Sigmoid colon (tissue), 7 donors: ENCODE measurements around the gene CDC34. TPM values are rescaled to one million over a fixed set of nuclear protein-coding genes. Genes with fewer than 3 reads are reported as not detected.
A peak's percentile ranks its signal among the peaks of the same experiment; 100 is the strongest.

Experiments
- DNase-seq: peaks from one replicate; pipeline ENCODE4 v3.0.0-alpha.2; 2019
- H3K27ac ChIP-seq, 4 donors: fragments of 200-600 bp; sonication (generic); one replicate each; pipeline ENCODE4 v1.5.1; 2016 to 2019; ENCODE audit warnings: mild to moderate bottlenecking in 1 of 4
- H3K27me3 ChIP-seq, 3 donors: fragments of 200-600 bp; sonication (generic); one replicate each; pipeline ENCODE4 v1.5.1; 2019; ENCODE audit warnings: mild to moderate bottlenecking in 1 of 3
- H3K36me3 ChIP-seq, 4 donors: fragments of 200-600 bp; sonication (generic); one replicate each; pipeline ENCODE4 v1.5.1; 2016 to 2019
- H3K4me1 ChIP-seq, 4 donors: fragments of 200-600 bp; sonication (generic); one replicate each; pipeline ENCODE4 v1.5.1; 2017 to 2019
- H3K4me3 ChIP-seq, 4 donors: fragments of 200-600 bp; sonication (generic); one replicate each; pipeline ENCODE4 v1.5.1; 2017 to 2019; ENCODE audit warnings: mild to moderate bottlenecking in 2 of 4, moderate library complexity in 1 of 4
- H3K9me3 ChIP-seq, 4 donors: fragments of 200-600 bp in 3 of 4; sonication (generic) in 3 of 4; one replicate each; pipeline versions ENCODE4 v1.5.1 to v1.6.1; 2013 to 2019
- EP300 ChIP-seq, 4 donors: sonication (generic); formaldehyde crosslinking; IDR thresholded peaks; one replicate each; pipeline ENCODE4 v1.6.1; 2017; ENCODE audit warnings: antibody characterized with exemption in 4 of 4
- POLR2A ChIP-seq, 2 donors: fragments of 450-650 bp; IDR thresholded peaks; one replicate each; pipeline ENCODE4 v1.6.1; 2016; ENCODE audit warnings: antibody characterized with exemption in 2 of 2, mild to moderate bottlenecking in 2 of 2, moderate library complexity in 2 of 2
- POLR2AphosphoS5 ChIP-seq, 4 donors: sonication (generic); formaldehyde crosslinking; IDR thresholded peaks; one replicate each; pipeline ENCODE4 v1.6.1; 2017; ENCODE audit warnings: antibody characterized with exemption in 4 of 4
- WGBS, 2 donors: extraction: QIAGEN DNeasy Blood & Tissue Kit; methylation state at CpG; one replicate each; pipeline ENCODE4 v1.1.7; 2013; 5-methylcytosine and 5-hydroxymethylcytosine counted together
- intact Hi-C: fragments of 100-400 bp; cut with DNase I; formaldehyde crosslinking; loops from one replicate; pipeline ENCODE4 v1.15.1; 2023
- polyA plus RNA-seq, 3 donors: library from polyadenylated mRNA; stranded (reverse); fragments of 200-250 nt; gene quantifications; one replicate each; pipeline ENCODE4 v1.2.3, GENCODE V29; 2013
- total RNA-seq, 4 donors: library from RNA; depleted of rRNA; stranded (reverse); fragments of >200 nt; gene quantifications; one replicate each; pipeline ENCODE4 v1.1.0, GENCODE V29; 2016
- TF ChIP-seq, protein P1 (sequence below), 4 experiments: fragments of 450-650 bp in 3 of 4; fragments of 200-600 bp in 1 of 4; IDR thresholded peaks; one replicate each; pipeline ENCODE4 v1.5.1; 2016 to 2019; ENCODE audit warnings: antibody characterized with exemption in 4 of 4, mild to moderate bottlenecking in 3 of 4, moderate library complexity in 2 of 4
- donor health status: healthy with polysubstance abuse.
- donor health status: Bipolar disorder and iron deficiency.
- donor health status: healthy.

The CDC34 gene
- total and polyA plus RNA-seq, 7 donors: 74.9 to 152 (median 96.7) TPM

DNA sequence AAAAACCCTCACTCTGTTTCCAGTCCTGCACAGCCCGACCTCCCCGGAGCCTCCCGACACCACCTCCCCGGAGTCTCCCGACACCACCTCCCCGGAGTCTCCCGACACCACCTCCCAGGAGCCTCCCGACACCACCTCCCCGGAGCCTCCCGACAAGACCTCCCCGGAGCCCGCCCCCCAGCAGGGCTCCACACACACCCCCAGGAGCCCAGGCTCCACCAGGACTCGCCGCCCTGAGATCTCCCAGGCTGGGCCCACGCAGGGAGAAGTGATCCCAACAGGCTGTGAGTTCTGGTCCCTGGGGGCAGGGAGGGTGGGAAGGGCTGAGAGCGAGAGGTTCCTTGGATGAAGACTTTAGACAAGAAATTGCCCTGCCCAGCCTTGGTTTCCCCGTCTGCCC lies 29.9 kb upstream of the CDC34 start:
- Histone ChIP-seq H3K27me3 (peaks cover 26 to 32% (median 26%) of the 10 kb centered on the region in 3 donors), H3K27ac (no peak overlapping the region), H3K4me1 (peaks cover 0 to 20% (median 16%) of the 10 kb centered on the region in 4 donors), H3K4me3 (no peak overlapping the region), H3K36me3 (no peaks in the 10 kb centered on the region), H3K9me3 (no peaks in the 10 kb centered on the region)
- intact Hi-C loops: no loop called here
- DNase-seq: no peak
- TF ChIP-seq POLR2A (IDR thresholded peaks at IDR 0.05) (no peak), POLR2AphosphoS5 (IDR thresholded peaks at IDR 0.05) (no peak), EP300 (IDR thresholded peaks at IDR 0.05) (no peak)
- TF ChIP-seq, protein P1, sequence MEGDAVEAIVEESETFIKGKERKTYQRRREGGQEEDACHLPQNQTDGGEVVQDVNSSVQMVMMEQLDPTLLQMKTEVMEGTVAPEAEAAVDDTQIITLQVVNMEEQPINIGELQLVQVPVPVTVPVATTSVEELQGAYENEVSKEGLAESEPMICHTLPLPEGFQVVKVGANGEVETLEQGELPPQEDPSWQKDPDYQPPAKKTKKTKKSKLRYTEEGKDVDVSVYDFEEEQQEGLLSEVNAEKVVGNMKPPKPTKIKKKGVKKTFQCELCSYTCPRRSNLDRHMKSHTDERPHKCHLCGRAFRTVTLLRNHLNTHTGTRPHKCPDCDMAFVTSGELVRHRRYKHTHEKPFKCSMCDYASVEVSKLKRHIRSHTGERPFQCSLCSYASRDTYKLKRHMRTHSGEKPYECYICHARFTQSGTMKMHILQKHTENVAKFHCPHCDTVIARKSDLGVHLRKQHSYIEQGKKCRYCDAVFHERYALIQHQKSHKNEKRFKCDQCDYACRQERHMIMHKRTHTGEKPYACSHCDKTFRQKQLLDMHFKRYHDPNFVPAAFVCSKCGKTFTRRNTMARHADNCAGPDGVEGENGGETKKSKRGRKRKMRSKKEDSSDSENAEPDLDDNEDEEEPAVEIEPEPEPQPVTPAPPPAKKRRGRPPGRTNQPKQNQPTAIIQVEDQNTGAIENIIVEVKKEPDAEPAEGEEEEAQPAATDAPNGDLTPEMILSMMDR (IDR thresholded peaks at IDR 0.05): no peak
- 85 to 91% methylated on average over 17 of the region's 17 CpGs for WGBS, 2 donors

DNA sequence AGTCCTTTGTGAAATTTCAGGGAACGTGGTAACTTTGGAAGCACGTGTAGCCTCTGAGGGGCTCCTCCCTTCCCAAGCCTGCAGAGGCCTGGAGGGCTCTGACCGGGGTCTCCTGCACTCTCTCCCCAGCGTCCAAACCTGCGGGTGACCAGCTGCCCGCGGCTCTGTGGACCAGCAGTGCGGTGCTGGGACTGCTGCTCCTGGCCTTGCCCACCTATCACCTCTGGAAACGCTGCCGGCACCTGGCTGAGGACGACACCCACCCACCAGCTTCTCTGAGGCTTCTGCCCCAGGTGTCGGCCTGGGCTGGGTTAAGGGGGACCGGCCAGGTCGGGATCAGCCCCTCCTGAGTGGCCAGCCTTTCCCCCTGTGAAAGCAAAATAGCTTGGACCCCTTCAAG lies 26.9 kb upstream of the CDC34 start:
- no peaks in the 10 kb centered on the region for H3K9me3 ChIP-seq
- H3K27me3 ChIP-seq: peaks cover 2 to 6% (median 4%) of the 10 kb centered on the region in 3 donors
- H3K4me3 ChIP-seq: no peak overlapping the region
- no peak for DNase-seq
- TF ChIP-seq, protein P1 (IDR thresholded peaks at IDR 0.05): no peak
- TF ChIP-seq POLR2AphosphoS5 (IDR thresholded peaks at IDR 0.05) (no peak), POLR2A (IDR thresholded peaks at IDR 0.05) (no peak)
- H3K36me3 ChIP-seq: peaks cover 0 to 8% (median 0%) of the 10 kb centered on the region in 4 donors
- intact Hi-C loops: no loop called here
- peaks cover 0 to 19% (median 17%) of the 10 kb centered on the region in 4 donors for H3K4me1 ChIP-seq
- WGBS, 2 donors: 92 to 94% methylated on average over 14 of the region's 14 CpGs
- H3K27ac ChIP-seq: no peak overlapping the region

DNA sequence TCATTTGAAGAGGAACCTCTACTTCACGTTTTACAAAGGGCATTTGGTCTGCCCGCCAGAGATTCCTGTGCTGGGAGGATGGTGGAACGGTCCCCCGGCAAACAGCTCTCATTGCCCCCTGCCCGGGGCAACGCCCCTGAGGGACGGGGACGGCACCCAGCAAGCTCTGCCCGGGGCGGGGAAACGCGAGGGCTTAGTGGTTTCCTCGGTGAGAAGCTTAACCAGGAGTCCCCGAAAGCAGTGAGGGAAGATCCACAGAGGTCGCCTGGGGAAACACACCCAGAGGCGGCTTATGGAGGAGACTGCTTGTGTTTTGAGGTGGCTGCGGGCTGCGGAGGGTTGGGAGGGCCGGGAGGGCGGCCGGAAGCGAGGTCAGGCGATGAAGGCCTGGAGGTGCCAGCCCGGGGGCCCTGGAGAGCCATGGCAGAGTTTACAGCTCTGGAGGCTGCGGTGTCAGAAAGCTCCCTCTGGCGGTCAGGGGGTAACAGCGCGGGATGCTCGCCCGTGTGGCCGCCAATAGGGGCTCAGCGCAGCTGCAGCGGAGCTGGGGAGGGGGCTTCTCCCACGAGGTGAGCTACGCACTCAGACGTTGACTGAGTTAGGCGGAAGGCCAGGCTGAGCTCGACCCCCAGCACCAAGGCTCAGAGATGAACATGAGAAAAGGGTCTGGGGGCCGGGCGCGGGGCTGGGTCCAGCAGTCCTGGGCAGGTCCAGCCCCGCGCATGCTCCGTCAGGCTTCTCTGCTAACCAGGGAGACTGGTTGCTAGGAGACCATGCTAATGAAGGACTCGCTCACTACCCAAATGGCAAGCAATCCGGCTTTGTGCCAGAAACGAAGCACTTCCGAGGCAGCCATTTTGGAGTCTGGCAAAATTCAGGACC lies 24.9 kb upstream of the CDC34 start:
- DNase-seq: peak; percentile 100
- TF ChIP-seq, protein P1 (IDR thresholded peaks at IDR 0.05): peak; percentile 96 to 100 (median 99)
- TF ChIP-seq EP300 (IDR thresholded peaks at IDR 0.05) (no peak), POLR2AphosphoS5 (IDR thresholded peaks at IDR 0.05) (peak in 1 of 4 donors; percentile 62), POLR2A (IDR thresholded peaks at IDR 0.05) (no peak)
- intact Hi-C loops: loop anchor here (1.0 to 2.0 kb wide), 3 partner anchors 17 to 46 kb away; partner anchors contain the start of genes CDC34 and SHC2
- Histone ChIP-seq H3K4me3 (peak overlapping the region; percentile 82 to 100 (median 98)), H3K36me3 (peaks cover 0 to 11% (median 0%) of the 10 kb centered on the region in 4 donors), H3K9me3 (no peaks in the 10 kb centered on the region), H3K4me1 (peaks cover 0 to 34% (median 31%) of the 10 kb centered on the region in 4 donors), H3K27me3 (no peaks in the 10 kb centered on the region), H3K27ac (peak overlapping the region; percentile 88 to 98 (median 96))
- 4 to 7% methylated on average over 48 of the region's 48 CpGs for WGBS, 2 donors

DNA sequence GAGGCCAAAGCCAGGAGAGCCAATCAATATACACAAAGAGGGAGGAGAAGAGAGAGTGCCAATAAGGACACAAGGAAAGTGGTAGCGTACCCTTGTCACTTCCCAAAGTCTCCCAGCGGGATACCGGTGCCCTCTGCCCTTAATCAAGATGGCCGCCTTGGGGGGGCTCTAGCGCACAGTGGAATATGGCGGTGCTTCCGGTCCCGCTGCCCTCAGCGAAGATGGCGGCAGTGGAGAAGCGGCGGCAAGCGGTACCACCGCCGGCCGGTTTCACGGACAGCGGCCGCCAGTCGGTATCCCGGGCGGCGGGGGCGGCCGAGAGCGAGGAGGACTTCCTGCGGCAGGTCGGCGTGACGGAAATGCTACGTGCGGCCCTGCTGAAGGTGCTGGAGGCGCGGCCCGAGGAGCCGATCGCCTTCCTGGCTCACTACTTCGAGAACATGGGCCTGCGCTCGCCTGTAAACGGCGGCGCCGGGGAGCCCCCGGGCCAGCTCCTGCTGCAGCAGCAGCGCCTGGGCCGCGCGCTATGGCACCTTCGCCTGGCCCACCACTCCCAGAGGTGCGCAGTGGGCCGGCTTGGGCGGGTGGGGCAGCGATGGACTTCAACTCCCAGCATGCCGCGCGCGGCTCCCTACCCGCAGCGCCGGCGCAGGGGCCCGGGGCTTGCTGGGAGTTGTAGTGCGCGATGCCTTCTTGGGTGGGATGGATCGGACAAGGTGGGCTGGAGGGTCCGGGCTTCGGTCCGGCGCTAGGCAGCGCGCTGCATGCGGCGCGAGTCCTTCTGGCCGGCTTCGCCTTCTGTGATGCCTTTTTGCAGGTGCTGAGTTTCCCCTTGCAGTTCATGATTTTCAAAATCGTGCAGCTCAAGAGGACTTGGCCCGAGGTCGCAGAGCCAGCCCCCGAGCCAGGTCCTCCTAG lies 24.0 kb upstream of the CDC34 start, which contains the start of gene TPGS1:
TSS of gene TPGS1 (plus strand) at position 212 of the 918 bp plus-strand sequence. CDS start at position 222, 10 bp downstream.
- Histone ChIP-seq H3K36me3 (peaks cover 0 to 11% (median 0%) of the 10 kb centered on the region in 4 donors), H3K4me3 (peak within 1 kb of the TSS; percentile 82 to 100 (median 98)), H3K27ac (peak within 1 kb of the TSS; percentile 88 to 98 (median 96)), H3K4me1 (peaks cover 0 to 35% (median 32%) of the 10 kb centered on the region in 4 donors), H3K9me3 (no peaks in the 10 kb centered on the region), H3K27me3 (no peaks in the 10 kb centered on the region)
- 1% methylated on average over 81 of the region's 81 CpGs for WGBS, 2 donors
- intact Hi-C loops: loop anchor here (2.0 kb wide), 2 partner anchors 23 to 47 kb away; partner anchors contain the start of genes CDC34 and SHC2
- TF ChIP-seq POLR2AphosphoS5 (IDR thresholded peaks at IDR 0.05): peak; percentile 24 to 66 (median 50)
- peak in 1 of 2 donors; percentile 24 for TF ChIP-seq POLR2A (IDR thresholded peaks at IDR 0.05)
- TF ChIP-seq, protein P1 (IDR thresholded peaks at IDR 0.05): peak in 2 of 4 experiments; percentile 10 to 14
- peak in 1 of 4 donors; percentile 5 for TF ChIP-seq EP300 (IDR thresholded peaks at IDR 0.05)
- DNase-seq: peak; percentile 86
